A673 (cell line): ENCODE measurements around the gene LRFN4.
"Not testable (repeated sequence)": the region's sequence is repeated elsewhere in the genome, so short reads cannot be mapped to it uniquely, and the experiment has no call there.

Experiments used
- EZH2 ChIP-seq: fragments of 200-600 bp; sonication (generic); IDR thresholded peaks from 2 replicates; pipeline ENCODE4 v1.6.1; 2017; ENCODE audit warnings: borderline replicate concordance, low read depth, mild to moderate bottlenecking, mixed read lengths, antibody characterized with exemption, low read length; ENCODE audit not compliant: poor library complexity, severe bottlenecking
- TF ChIP-seq, protein P1 (sequence below): fragments of 300-800, 200-600 bp; sonication (generic); conservative IDR thresholded peaks from 2 replicates; pipeline ENCODE4 v1.5.1; 2017; ENCODE audit warnings: low read depth, mild to moderate bottlenecking, antibody characterized with exemption, low read length, moderate library complexity, mixed read lengths

DNA sequence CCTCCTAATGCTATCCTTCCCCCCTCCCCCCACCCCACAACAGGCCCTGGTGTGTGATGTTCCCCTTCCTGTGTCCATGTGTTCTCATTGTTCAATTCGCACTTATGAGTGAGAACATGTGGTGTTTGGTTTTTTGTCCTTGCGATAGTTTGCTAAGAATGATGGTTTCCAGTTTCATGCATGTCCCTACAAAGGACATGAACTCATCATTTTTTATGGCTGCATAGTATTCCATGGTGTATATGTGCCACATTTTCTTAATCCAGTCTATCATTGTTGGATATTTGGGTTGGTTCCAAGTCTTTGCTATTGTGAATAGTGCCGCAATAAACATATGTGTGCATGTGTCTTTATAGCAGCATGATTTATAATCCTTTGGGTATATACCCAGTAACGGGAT, 32.3 kb upstream of the LRFN4 start:
- TF ChIP-seq, protein P1, sequence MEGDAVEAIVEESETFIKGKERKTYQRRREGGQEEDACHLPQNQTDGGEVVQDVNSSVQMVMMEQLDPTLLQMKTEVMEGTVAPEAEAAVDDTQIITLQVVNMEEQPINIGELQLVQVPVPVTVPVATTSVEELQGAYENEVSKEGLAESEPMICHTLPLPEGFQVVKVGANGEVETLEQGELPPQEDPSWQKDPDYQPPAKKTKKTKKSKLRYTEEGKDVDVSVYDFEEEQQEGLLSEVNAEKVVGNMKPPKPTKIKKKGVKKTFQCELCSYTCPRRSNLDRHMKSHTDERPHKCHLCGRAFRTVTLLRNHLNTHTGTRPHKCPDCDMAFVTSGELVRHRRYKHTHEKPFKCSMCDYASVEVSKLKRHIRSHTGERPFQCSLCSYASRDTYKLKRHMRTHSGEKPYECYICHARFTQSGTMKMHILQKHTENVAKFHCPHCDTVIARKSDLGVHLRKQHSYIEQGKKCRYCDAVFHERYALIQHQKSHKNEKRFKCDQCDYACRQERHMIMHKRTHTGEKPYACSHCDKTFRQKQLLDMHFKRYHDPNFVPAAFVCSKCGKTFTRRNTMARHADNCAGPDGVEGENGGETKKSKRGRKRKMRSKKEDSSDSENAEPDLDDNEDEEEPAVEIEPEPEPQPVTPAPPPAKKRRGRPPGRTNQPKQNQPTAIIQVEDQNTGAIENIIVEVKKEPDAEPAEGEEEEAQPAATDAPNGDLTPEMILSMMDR = not testable (repeated sequence)
- TF ChIP-seq EZH2 = not testable (repeated sequence)
